Mucosa of rectum (tissue), 2 donors: ENCODE results near the gene CD19.
A peak's percentile ranks its signal among the peaks of the same experiment; 100 is the strongest.
"Not testable (repeated sequence)": the region's sequence is repeated elsewhere in the genome, so short reads cannot be mapped to it uniquely, and the experiment has no call there.

ENCODE experiments used
- H3K27ac ChIP-seq, 2 donors: one replicate each; pipeline ENCODE4 v1.7.0; 2013; ENCODE audit warnings: inconsistent platforms in 2 of 2, low read depth in 2 of 2, low read length in 2 of 2
- H3K27me3 ChIP-seq, 2 donors: one replicate each; pipeline ENCODE4 v1.7.0; 2013; ENCODE audit warnings: low read length in 2 of 2; ENCODE audit not compliant: control insufficient read depth in 2 of 2, insufficient read depth in 2 of 2
- H3K36me3 ChIP-seq, 2 donors: one replicate each; pipeline ENCODE4 v1.7.0; 2013; ENCODE audit warnings: low read length in 2 of 2; ENCODE audit not compliant: control insufficient read depth in 2 of 2, insufficient read depth in 2 of 2
- H3K4me1 ChIP-seq, 2 donors: one replicate each; pipeline ENCODE4 v1.7.0; 2013; ENCODE audit warnings: low read length in 2 of 2, mild to moderate bottlenecking in 1 of 2; ENCODE audit not compliant: control insufficient read depth in 2 of 2, insufficient read depth in 2 of 2
- H3K4me3 ChIP-seq, 2 donors: one replicate each; pipeline ENCODE4 v1.7.0; 2013; ENCODE audit warnings: low read length in 2 of 2
- H3K9ac ChIP-seq, 2 donors: one replicate each; pipeline ENCODE4 v1.7.0; 2013; ENCODE audit warnings: low read length in 2 of 2, low read depth in 1 of 2, mild to moderate bottlenecking in 1 of 2
- H3K9me3 ChIP-seq, 2 donors: one replicate each; pipeline ENCODE4 v1.7.0; 2013; ENCODE audit warnings: low read length in 2 of 2; ENCODE audit not compliant: control insufficient read depth in 2 of 2
- donor health status: healthy.
- donor health status: Normal muscosa, but diverticular disease.

CD19 gene

GRCh38 chr16:28977703-28978662, 46.2 kb downstream of the CD19 start:
- H3K27ac ChIP-seq: no peak overlapping the region
- no peaks in the 10 kb centered on the region for H3K9me3 ChIP-seq
- no peak overlapping the region for H3K4me3 ChIP-seq
- H3K4me1 ChIP-seq: peaks cover 14 to 16% of the 10 kb centered on the region in 2 donors
- H3K27me3 ChIP-seq: no peaks in the 10 kb centered on the region
- H3K9ac ChIP-seq: no peak overlapping the region
- peaks cover 15 to 33% of the 10 kb centered on the region in 2 donors for H3K36me3 ChIP-seq

- peaks cover 15 to 38% of the 10 kb centered on the region in 2 donors for H3K36me3 ChIP-seq
- not testable (repeated sequence) for H3K27ac ChIP-seq, H3K4me1 ChIP-seq, H3K9ac ChIP-seq, H3K9me3 ChIP-seq, H3K4me3 ChIP-seq, H3K27me3 ChIP-seq
These were observed 48.6 kb downstream of the CD19 start for GRCh38 chr16:28980330-28980729.

GRCh38 chr16:28980929-28981328, 49.2 kb downstream of the CD19 start:
- Histone ChIP-seq H3K27ac (no peak overlapping the region), H3K4me1 (no peaks in the 10 kb centered on the region), H3K4me3 (no peak overlapping the region), H3K27me3 (no peaks in the 10 kb centered on the region), H3K36me3 (peaks cover 18 to 39% of the 10 kb centered on the region in 2 donors), H3K9ac (no peak overlapping the region), H3K9me3 (no peaks in the 10 kb centered on the region)

- no peak overlapping the region for H3K27ac ChIP-seq
- H3K36me3 ChIP-seq: peaks cover 19 to 41% of the 10 kb centered on the region in 2 donors
These were observed 49.7 kb downstream of the CD19 start for GRCh38 chr16:28981517-28981916.

GRCh38 chr16:28982418-28982817, 50.6 kb downstream of the CD19 start:
- H3K4me1 ChIP-seq: no peaks in the 10 kb centered on the region
- H3K36me3 ChIP-seq: peaks cover 20 to 50% of the 10 kb centered on the region in 2 donors
- no peak overlapping the region for H3K4me3 ChIP-seq
- H3K27ac ChIP-seq: no peak overlapping the region
- H3K27me3 ChIP-seq: no peaks in the 10 kb centered on the region
- H3K9ac ChIP-seq: no peak overlapping the region
- no peaks in the 10 kb centered on the region for H3K9me3 ChIP-seq

More at GRCh38 chr16:28981517-28981916, 49.7 kb downstream of the CD19 start:
- no peaks in the 10 kb centered on the region for H3K27me3 ChIP-seq
- no peak overlapping the region for H3K4me3 ChIP-seq
- no peaks in the 10 kb centered on the region for H3K9me3 ChIP-seq
- no peaks in the 10 kb centered on the region for H3K4me1 ChIP-seq
- H3K9ac ChIP-seq: no peak overlapping the region

GRCh38 chr16:28982949-28983348, 51.2 kb downstream of the CD19 start:
- H3K9ac ChIP-seq: no peak overlapping the region
- no peak overlapping the region for H3K4me3 ChIP-seq
- no peaks in the 10 kb centered on the region for H3K4me1 ChIP-seq
- no peaks in the 10 kb centered on the region for H3K27me3 ChIP-seq
- peaks cover 20 to 52% of the 10 kb centered on the region in 2 donors for H3K36me3 ChIP-seq
- no peak overlapping the region for H3K27ac ChIP-seq
- H3K9me3 ChIP-seq: no peaks in the 10 kb centered on the region

- Histone ChIP-seq H3K27ac (peak overlapping the region in 1 of 2 donors; percentile 58), H3K36me3 (peaks cover 16 to 48% of the 10 kb centered on the region in 2 donors)
These were observed 51.9 kb downstream of the CD19 start for GRCh38 chr16:28983644-28984043.

GRCh38 chr16:28984091-28984490, 52.3 kb downstream of the CD19 start:
- Histone ChIP-seq H3K27ac (peak overlapping the region in 1 of 2 donors; percentile 58), H3K9ac (no peak overlapping the region), H3K4me1 (no peaks in the 10 kb centered on the region), H3K27me3 (no peaks in the 10 kb centered on the region), H3K9me3 (no peaks in the 10 kb centered on the region), H3K36me3 (peaks cover 15 to 44% of the 10 kb centered on the region in 2 donors), H3K4me3 (no peak overlapping the region)

More at GRCh38 chr16:28983644-28984043, 51.9 kb downstream of the CD19 start:
- H3K9me3 ChIP-seq: no peaks in the 10 kb centered on the region
- H3K27me3 ChIP-seq: no peaks in the 10 kb centered on the region
- no peaks in the 10 kb centered on the region for H3K4me1 ChIP-seq
- no peak overlapping the region for H3K4me3 ChIP-seq
- no peak overlapping the region for H3K9ac ChIP-seq

GRCh38 chr16:28984619-28985135, 52.9 kb downstream of the CD19 start, which contains the start of gene LAT:
Gene LAT, plus strand, starts transcription at chr16:28985052. Its CDS starts 366 bp downstream, at chr16:28985418.
- Histone ChIP-seq H3K4me3 (peak within 1 kb of the TSS; percentile 36 to 65), H3K9me3 (no peaks in the 10 kb centered on the region), H3K4me1 (no peaks in the 10 kb centered on the region), H3K27ac (peak within 1 kb of the TSS in 1 of 2 donors; percentile 58), H3K9ac (no peak within 1 kb of the TSS), H3K27me3 (no peaks in the 10 kb centered on the region), H3K36me3 (peaks cover 15 to 40% of the 10 kb centered on the region in 2 donors)
